ENCODE measurements around the gene CTPS2.
"Not testable (repeated sequence)": the region's sequence is repeated elsewhere in the genome, so short reads cannot be mapped to it uniquely, and the experiment has no call there.

Gene CTPS2

DNA sequence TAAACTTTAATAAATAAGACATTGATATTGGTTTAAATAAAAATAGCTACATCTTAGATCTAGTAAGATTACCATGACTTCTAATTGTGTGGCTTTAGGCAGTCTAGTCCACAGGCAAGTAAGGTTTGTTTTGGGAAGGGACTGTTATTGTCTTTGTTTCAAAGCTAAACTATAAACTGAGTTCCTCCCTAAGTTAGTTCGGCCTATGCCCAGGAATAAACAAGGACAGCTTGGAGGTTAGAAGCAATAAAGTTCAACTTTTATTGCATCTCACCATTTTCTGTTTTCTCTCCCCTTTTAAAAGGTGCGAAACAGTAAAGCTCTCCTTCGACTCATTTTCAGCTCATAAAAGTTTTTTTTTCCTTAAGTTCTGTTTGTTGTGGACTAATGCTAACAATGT, 133.0 kb downstream of the CTPS2 start:
- POLR2A ChIA-PET (ENCODE audit: low non-redundant PET), result no interaction called here
- TF ChIP-seq, protein P1, sequence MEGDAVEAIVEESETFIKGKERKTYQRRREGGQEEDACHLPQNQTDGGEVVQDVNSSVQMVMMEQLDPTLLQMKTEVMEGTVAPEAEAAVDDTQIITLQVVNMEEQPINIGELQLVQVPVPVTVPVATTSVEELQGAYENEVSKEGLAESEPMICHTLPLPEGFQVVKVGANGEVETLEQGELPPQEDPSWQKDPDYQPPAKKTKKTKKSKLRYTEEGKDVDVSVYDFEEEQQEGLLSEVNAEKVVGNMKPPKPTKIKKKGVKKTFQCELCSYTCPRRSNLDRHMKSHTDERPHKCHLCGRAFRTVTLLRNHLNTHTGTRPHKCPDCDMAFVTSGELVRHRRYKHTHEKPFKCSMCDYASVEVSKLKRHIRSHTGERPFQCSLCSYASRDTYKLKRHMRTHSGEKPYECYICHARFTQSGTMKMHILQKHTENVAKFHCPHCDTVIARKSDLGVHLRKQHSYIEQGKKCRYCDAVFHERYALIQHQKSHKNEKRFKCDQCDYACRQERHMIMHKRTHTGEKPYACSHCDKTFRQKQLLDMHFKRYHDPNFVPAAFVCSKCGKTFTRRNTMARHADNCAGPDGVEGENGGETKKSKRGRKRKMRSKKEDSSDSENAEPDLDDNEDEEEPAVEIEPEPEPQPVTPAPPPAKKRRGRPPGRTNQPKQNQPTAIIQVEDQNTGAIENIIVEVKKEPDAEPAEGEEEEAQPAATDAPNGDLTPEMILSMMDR (conservative IDR thresholded peaks at IDR 0.05; ENCODE audit: low read depth), result no peak
- no peak for DNase-seq (ENCODE audit: low spot score)
- CTCF ChIA-PET, result no interaction called here
- H3K27ac ChIP-seq, result no peak overlapping the region

DNA sequence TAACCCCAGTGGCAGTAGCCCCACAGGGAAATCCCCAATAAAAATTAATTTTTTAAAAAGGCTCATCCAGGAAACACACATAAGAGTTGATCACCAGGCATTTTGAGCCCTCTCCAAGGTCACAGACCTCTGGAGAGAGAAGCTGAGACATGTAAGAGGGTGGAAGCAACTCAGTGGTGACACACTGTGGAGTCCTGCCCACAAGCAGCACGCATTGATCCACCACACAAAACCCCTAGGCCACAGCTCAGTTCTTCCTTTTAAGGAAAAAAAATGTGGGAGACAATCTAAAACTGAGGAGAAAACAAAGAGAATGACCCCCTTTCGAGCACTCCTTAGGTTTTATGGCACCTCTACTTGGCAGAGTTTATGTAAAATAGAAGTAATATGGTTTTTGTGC, 134.3 kb downstream of the CTPS2 start:
- ChIA-PET CTCF (no interaction called here), POLR2A (ENCODE audit: low non-redundant PET) (no interaction called here)
- TF ChIP-seq, protein P1 (conservative IDR thresholded peaks at IDR 0.05; ENCODE audit: low read depth), result no peak
- no peak overlapping the region for H3K27ac ChIP-seq
- DNase-seq (ENCODE audit: low spot score), result no peak

DNA sequence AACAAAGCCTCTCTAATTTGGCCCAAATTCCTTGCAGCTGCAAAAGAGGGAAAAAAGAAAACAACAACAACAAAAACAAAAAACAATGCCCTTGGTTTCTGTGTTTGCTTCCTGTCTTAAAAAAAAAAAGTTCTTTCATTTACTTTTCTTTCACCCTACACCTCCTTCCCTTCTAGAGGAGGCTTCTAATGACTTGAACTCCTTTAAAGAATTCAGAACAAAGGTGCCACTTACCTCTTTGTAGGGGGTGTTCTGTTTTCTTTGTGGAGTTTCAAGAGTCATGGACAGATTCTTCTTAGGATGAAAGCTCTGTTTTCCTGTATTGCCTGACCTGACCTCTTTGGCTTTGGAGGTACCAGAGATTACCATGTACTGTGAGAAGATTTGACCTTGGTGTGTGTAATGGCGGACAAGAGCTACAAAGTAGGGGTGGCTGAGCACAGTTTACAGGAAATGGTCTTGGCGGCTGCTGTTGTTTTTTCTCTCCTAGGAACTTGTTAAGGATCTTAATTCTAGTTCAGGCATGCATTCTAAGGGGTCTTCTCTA, 134.9 kb downstream of the CTPS2 start:
- H3K27ac ChIP-seq, result no peak overlapping the region
- ChIA-PET CTCF (no interaction called here), POLR2A (ENCODE audit: low non-redundant PET) (no interaction called here)
- TF ChIP-seq, protein P1 (conservative IDR thresholded peaks at IDR 0.05; ENCODE audit: low read depth), result no peak
- no peak for DNase-seq (ENCODE audit: low spot score)

DNA sequence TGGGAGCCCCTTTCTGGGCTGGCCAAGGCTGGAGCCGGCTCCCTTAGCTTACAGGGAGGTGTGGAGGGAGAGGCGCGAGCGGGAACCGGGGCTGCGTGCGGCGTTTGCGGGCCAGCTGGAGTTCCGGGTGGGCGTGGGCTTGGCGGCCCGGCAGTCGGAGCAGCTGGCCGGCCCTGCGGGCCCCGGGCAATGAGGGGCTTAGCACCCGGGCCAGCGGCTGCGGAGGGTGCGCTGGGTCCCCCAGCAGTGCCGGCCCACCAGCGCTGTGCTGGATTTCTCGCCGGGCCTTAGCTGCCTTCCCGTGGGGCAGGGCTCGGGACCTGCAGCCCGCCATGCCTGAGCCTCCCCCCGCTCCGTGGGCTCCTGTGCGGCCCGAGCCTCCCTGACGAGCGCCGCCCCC, 137.1 kb downstream of the CTPS2 start:
- DNase-seq (ENCODE audit: low spot score); H3K27ac ChIP-seq; CTCF ChIA-PET; POLR2A ChIA-PET (ENCODE audit: low non-redundant PET): not testable (repeated sequence)

DNA sequence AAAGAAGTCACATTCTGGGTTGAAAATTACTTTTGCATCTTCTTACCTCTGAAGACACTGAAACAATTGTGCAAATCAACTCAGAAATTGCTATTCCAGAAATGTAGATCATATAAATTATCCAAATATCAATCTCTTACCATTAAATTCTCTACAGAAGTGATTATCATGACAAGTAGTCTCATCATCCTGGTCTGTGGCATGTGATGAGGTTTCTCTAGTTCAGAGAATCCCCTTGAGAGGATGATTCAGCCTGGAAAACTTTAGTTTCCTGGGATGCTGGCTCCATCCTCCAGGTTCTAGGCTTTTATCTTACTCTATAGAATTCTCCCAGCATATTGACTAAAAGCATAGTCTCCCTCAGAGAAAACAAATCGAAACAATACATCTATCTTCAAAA, 138.7 kb downstream of the CTPS2 start:
- H3K27ac ChIP-seq, result no peak overlapping the region
- ChIA-PET CTCF (no interaction called here), POLR2A (ENCODE audit: low non-redundant PET) (no interaction called here)
- TF ChIP-seq, protein P1 (conservative IDR thresholded peaks at IDR 0.05; ENCODE audit: low read depth), result no peak
- no peak for DNase-seq (ENCODE audit: low spot score)

DNA sequence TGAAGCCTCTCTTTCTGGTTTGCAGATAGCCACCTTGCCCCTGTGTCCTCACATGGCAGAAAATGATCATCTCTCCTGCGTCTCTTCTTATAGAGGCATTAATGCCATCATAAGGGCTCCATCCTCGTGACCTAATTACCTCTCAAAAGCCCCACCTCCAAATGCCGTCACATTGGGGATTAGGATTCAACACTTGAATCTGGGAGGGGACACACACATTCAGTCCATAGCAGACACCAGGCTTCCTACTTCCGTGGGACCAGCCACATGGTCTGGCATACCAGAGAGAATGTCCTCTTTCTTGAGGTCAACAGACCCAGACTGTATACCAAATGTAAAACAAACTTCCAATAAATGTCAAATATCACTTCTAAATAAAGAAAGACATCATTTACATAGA, 144.8 kb downstream of the CTPS2 start:
- TF ChIP-seq, protein P1 (conservative IDR thresholded peaks at IDR 0.05; ENCODE audit: low read depth), result no peak
- ChIA-PET CTCF (no interaction called here), POLR2A (ENCODE audit: low non-redundant PET) (no interaction called here)
- no peak for DNase-seq (ENCODE audit: low spot score)
- no peak overlapping the region for H3K27ac ChIP-seq

DNA sequence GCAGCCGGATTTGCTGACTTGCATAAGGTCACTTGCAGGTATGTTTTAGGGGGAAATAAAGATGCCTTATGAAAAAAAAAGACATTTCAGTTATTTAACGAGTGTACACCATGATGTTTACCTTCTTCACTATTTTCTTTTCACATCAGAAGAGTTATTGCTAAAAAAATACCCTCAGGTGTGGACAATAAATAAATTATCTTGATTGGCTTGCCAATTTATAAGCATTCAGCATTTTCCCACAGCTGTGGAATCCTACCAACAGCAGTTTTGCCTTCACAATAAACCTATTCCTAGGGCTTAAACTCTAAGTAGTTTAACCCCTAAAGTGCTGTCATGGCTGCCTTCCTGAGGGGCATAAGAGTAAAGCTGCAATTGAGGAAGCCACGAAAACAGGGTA, 145.9 kb downstream of the CTPS2 start:
- TF ChIP-seq, protein P1 (conservative IDR thresholded peaks at IDR 0.05; ENCODE audit: low read depth), result no peak
- no peak overlapping the region for H3K27ac ChIP-seq
- DNase-seq (ENCODE audit: low spot score), result no peak
- POLR2A ChIA-PET (ENCODE audit: low non-redundant PET), result no interaction called here
- CTCF ChIA-PET, result interaction anchor here (0.7 kb wide), 1 partner anchor 10 kb away, joined by 4 read pairs; no protein-coding TSS in a partner anchor
